ENCODE results near the gene SLC10A4. TPM values are rescaled to one million over a fixed set of nuclear protein-coding genes. Genes with fewer than 3 reads are reported as not detected.

Gene SLC10A4
- total and polyA plus RNA-seq, 2 of the 13 experiments (the other 11 are each of a cell fraction or from before 2014, with no cell fraction given): 0.04 to 0.07 TPM

GRCh38 chr4:48490680-48491513, 7.8 kb downstream of the SLC10A4 start:
- no peak overlapping the region for H2AFZ ChIP-seq (ENCODE audit: low read length)
- H4K20me1 ChIP-seq (ENCODE audit: insufficient read depth, low read length): no peaks in the 10 kb centered on the region
- H3K36me3 ChIP-seq (replicated peaks in 1 of 2; ENCODE audit: control insufficient read depth in 1 of 2, insufficient read depth in 2 of 2, low read length in 2 of 2): no peaks in the 10 kb centered on the region
- TF ChIP-seq CHD2 (IDR thresholded peaks at IDR 0.05; ENCODE audit: low read depth, low read length) (no peak), MTA1 (CRISPR knock-in tag; IDR thresholded peaks at IDR 0.05; ENCODE audit: borderline replicate concordance) (no peak), RFX5 (IDR thresholded peaks at IDR 0.05; ENCODE audit: low read depth, low read length) (no peak), FOXK2 (IDR thresholded peaks at IDR 0.05) (no peak), RNF219 (CRISPR knock-in tag; IDR thresholded peaks at IDR 0.05) (no peak), FOXC1 (CRISPR knock-in tag; IDR thresholded peaks at IDR 0.05; ENCODE audit: borderline replicate concordance) (no peak)
- no TSS peak for BruUV-seq (replicated peaks)
- DNase-seq (ENCODE audit: low spot score) (no peak), ATAC-seq (no peak), FAIRE-seq (no peak)
- H3K9me3 ChIP-seq (ENCODE audit: low read length): no peaks in the 10 kb centered on the region
- no peak overlapping the region for H3K4me3 ChIP-seq (replicated peaks in 1 of 3; ENCODE audit: insufficient read depth in 1 of 3, low read depth in 2 of 3, low read length in 3 of 3)
- H3K4me1 ChIP-seq (ENCODE audit: insufficient read depth, low read length): no peaks in the 10 kb centered on the region
- H3K79me2 ChIP-seq (ENCODE audit: insufficient read depth, low read length): no peaks in the 10 kb centered on the region
- no peak overlapping the region for H3K9ac ChIP-seq (ENCODE audit: insufficient read depth, low read depth, low read length)
- H3K27ac ChIP-seq (ENCODE audit: extremely low read length, insufficient read depth, low read length): no peak overlapping the region
- intact Hi-C loops (cut with micrococcal nuclease; ENCODE audit: unreplicated experiment): no loop called here
- H3K27me3 ChIP-seq (ENCODE audit: control insufficient read depth in 1 of 2, insufficient read depth in 2 of 2, low read length in 2 of 2): peaks cover 0 to 6% of the 10 kb centered on the region in 2 experiments; a peak in 3 of 5 replicates
- 91% methylated on average over 89 of the region's 104 CpGs for WGBS (ENCODE audit: low lambda C conversion rate)
- H3K4me2 ChIP-seq (ENCODE audit: low read depth, low read length): no peak overlapping the region
- in situ Hi-C loops (cut with HindIII; ENCODE audit: extremely low pct_ligation_motif_present, low pct_unique_long_range_greater_than_20kb): no loop called here
- ChIA-PET POLR2A (no interaction called here), CTCF (ENCODE audit: low intra/inter-chr PET ratio, low total read pairs) (no interaction called here)

Data from HepG2 (cell line).